ENCODE measurements around the gene MUC6. TPM values are rescaled to one million over a fixed set of nuclear protein-coding genes. Genes with fewer than 3 reads are reported as not detected.

Gene MUC6
- total and polyA plus RNA-seq, 10 of the 15 experiments (the other 5 are each of a cell fraction or from before 2014, with no cell fraction given): 0.03 TPM; not detected in 8

GRCh38 chr11:1037506-1038055 lies 1.1 kb upstream of the MUC6 start:
- no peak for ATAC-seq
- RAD21 ChIA-PET (ENCODE audit: unreplicated experiment): no interaction called here
- no peaks in the 10 kb centered on the region for H3K9me3 ChIP-seq (replicated peaks; ENCODE audit: control insufficient read depth, insufficient read depth, low read length)
- H3K27me3 ChIP-seq (replicated peaks in 1 of 2; ENCODE audit: control insufficient read depth in 2 of 2, insufficient read depth in 2 of 2, low read length in 1 of 2): no peaks in the 10 kb centered on the region
- no peaks in the 10 kb centered on the region for H3K36me3 ChIP-seq (ENCODE audit: control insufficient read depth in 2 of 2, insufficient read depth in 2 of 2, low read length in 1 of 2)
- in situ Hi-C loops (cut with MboI) (no loop called here), intact Hi-C loops (cut with micrococcal nuclease; ENCODE audit: unreplicated experiment) (no loop called here)
- H3K4me3 ChIP-seq: no peak overlapping the region
- no peaks in the 10 kb centered on the region for H3K4me1 ChIP-seq (ENCODE audit: control insufficient read depth, insufficient read depth, low read length)
- SMC1A ChIA-PET (ENCODE audit: uncharacterized antibody, unreplicated experiment): no interaction called here
- no peak for DNase-seq (ENCODE audit: low read depth, low spot score)
- H4K20me1 ChIP-seq (ENCODE audit: control insufficient read depth, insufficient read depth): no peaks in the 10 kb centered on the region
- no peak overlapping the region for H3K27ac ChIP-seq (ENCODE audit: control insufficient read depth, insufficient read depth)
- WGBS (ENCODE audit: insufficient coverage, insufficient replicate concordance, low lambda C conversion rate, missing lambda C conversion rate): 36% methylated on average over 25 of the region's 26 CpGs
- H3K4me2 ChIP-seq (ENCODE audit: control insufficient read depth, insufficient read depth): no peak overlapping the region
- POLR2A ChIA-PET: no interaction called here
- no peak overlapping the region for H2AFZ ChIP-seq (ENCODE audit: control insufficient read depth, low read depth, low read length)
- H3K9ac ChIP-seq (ENCODE audit: control insufficient read depth, insufficient read depth, low read length): no peak overlapping the region
- H3K79me2 ChIP-seq (ENCODE audit: control insufficient read depth, insufficient read depth, low read length): no peaks in the 10 kb centered on the region
- no TSS peak for BruUV-seq (replicated peaks)
- FAIRE-seq: no peak
- CTCF ChIA-PET: no interaction called here
- no peak for TF ChIP-seq BCL3 (IDR thresholded peaks at IDR 0.05; ENCODE audit: borderline replicate concordance, insufficient read depth, low read depth, low read length, poor library complexity, severe bottlenecking)
- no peak for TF ChIP-seq PAX8 (IDR thresholded peaks at IDR 0.05)
- TF ChIP-seq, protein P1, sequence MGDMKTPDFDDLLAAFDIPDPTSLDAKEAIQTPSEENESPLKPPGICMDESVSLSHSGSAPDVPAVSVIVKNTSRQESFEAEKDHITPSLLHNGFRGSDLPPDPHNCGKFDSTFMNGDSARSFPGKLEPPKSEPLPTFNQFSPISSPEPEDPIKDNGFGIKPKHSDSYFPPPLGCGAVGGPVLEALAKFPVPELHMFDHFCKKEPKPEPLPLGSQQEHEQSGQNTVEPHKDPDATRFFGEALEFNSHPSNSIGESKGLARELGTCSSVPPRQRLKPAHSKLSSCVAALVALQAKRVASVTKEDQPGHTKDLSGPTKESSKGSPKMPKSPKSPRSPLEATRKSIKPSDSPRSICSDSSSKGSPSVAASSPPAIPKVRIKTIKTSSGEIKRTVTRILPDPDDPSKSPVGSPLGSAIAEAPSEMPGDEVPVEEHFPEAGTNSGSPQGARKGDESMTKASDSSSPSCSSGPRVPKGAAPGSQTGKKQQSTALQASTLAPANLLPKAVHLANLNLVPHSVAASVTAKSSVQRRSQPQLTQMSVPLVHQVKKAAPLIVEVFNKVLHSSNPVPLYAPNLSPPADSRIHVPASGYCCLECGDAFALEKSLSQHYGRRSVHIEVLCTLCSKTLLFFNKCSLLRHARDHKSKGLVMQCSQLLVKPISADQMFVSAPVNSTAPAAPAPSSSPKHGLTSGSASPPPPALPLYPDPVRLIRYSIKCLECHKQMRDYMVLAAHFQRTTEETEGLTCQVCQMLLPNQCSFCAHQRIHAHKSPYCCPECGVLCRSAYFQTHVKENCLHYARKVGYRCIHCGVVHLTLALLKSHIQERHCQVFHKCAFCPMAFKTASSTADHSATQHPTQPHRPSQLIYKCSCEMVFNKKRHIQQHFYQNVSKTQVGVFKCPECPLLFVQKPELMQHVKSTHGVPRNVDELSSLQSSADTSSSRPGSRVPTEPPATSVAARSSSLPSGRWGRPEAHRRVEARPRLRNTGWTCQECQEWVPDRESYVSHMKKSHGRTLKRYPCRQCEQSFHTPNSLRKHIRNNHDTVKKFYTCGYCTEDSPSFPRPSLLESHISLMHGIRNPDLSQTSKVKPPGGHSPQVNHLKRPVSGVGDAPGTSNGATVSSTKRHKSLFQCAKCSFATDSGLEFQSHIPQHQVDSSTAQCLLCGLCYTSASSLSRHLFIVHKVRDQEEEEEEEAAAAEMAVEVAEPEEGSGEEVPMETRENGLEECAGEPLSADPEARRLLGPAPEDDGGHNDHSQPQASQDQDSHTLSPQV (IDR thresholded peaks at IDR 0.05): no peak
- TF ChIP-seq TARDBP (IDR thresholded peaks at IDR 0.05; ENCODE audit: borderline replicate concordance): no peak
- TF ChIP-seq BCL11A (IDR thresholded peaks at IDR 0.05; ENCODE audit: low read depth, low read length): no peak
- no peak for TF ChIP-seq ZNF24 (IDR thresholded peaks at IDR 0.05)
- no peak for TF ChIP-seq HCFC1 (IDR thresholded peaks at IDR 0.05; ENCODE audit: low read length)
- no peak for TF ChIP-seq STAT1 (conservative IDR thresholded peaks at IDR 0.05)
- TF ChIP-seq ZNF622 (IDR thresholded peaks at IDR 0.05): no peak
- no peak for TF ChIP-seq POLR2AphosphoS2 (IDR thresholded peaks at IDR 0.05; ENCODE audit: low read depth, low read length)
- TF ChIP-seq ZNF217 (IDR thresholded peaks at IDR 0.05): no peak
- no peak for TF ChIP-seq SKIL (IDR thresholded peaks at IDR 0.05; ENCODE audit: low read depth, poor library complexity, severe bottlenecking)
- no peak for TF ChIP-seq ATF7 (IDR thresholded peaks at IDR 0.05; ENCODE audit: low read depth)
- no peak for TF ChIP-seq POLR2A (IDR thresholded peaks at IDR 0.05; ENCODE audit: low read depth, low read length)
- no peak for TF ChIP-seq E2F8 (IDR thresholded peaks at IDR 0.05; ENCODE audit: low read depth, partially characterized antibody)
- TF ChIP-seq CREM (IDR thresholded peaks at IDR 0.05; ENCODE audit: low read depth): no peak
- TF ChIP-seq PML (IDR thresholded peaks at IDR 0.05; ENCODE audit: low read length): no peak
